ENCODE results near the gene FHL1. TPM values are rescaled to one million over a fixed set of nuclear protein-coding genes. Genes with fewer than 3 reads are reported as not detected.

FHL1 gene
- total RNA-seq, 2 experiments from 2014 or later, result 13.4 to 19.2 TPM

- Mint-ChIP-seq H3K27ac (no peak overlapping the region), H3K36me3 (no peaks in the 10 kb centered on the region), H3K4me1 (peaks cover 20% of the 10 kb centered on the region), H3K9me3 (no peaks in the 10 kb centered on the region), H3K27me3 (no peaks in the 10 kb centered on the region), H3K4me3 (no peak overlapping the region)
- no peak for DNase-seq
- no peak for ATAC-seq (ENCODE audit: low read depth)
- POLR2A ChIA-PET, result no interaction called here
Measured at GRCh38 chrX:136198678-136199243, 51.4 kb downstream of the FHL1 start.

GRCh38 chrX:136199365-136199764 is 52.0 kb downstream of the FHL1 start:
- H3K4me3 Mint-ChIP-seq, result no peak overlapping the region
- DNase-seq, result no peak
- POLR2A ChIA-PET, result no interaction called here

GRCh38 chrX:136200466-136200865 is 53.1 kb downstream of the FHL1 start:
- no peak overlapping the region for H3K4me3 Mint-ChIP-seq
- H3K27me3 Mint-ChIP-seq, result no peaks in the 10 kb centered on the region
- peak; percentile 68 for ATAC-seq (ENCODE audit: low read depth)
- no peaks in the 10 kb centered on the region for H3K9me3 Mint-ChIP-seq
- POLR2A ChIA-PET, result no interaction called here
- no peak overlapping the region for H3K27ac Mint-ChIP-seq
- H3K4me1 Mint-ChIP-seq, result peaks cover 23% of the 10 kb centered on the region
- DNase-seq, result no peak
- H3K36me3 Mint-ChIP-seq, result no peaks in the 10 kb centered on the region

More at GRCh38 chrX:136199365-136199764, 52.0 kb downstream of the FHL1 start:
- H3K36me3 Mint-ChIP-seq, result no peaks in the 10 kb centered on the region
- peaks cover 16% of the 10 kb centered on the region for H3K4me1 Mint-ChIP-seq
- no peak for ATAC-seq (ENCODE audit: low read depth)
- no peak overlapping the region for H3K27ac Mint-ChIP-seq
- no peaks in the 10 kb centered on the region for H3K9me3 Mint-ChIP-seq
- H3K27me3 Mint-ChIP-seq, result no peaks in the 10 kb centered on the region

GRCh38 chrX:136201601-136202000 is 54.3 kb downstream of the FHL1 start:
- peaks cover 23% of the 10 kb centered on the region for H3K4me1 Mint-ChIP-seq
- no peak for ATAC-seq (ENCODE audit: low read depth)
- no peak for DNase-seq

GRCh38 chrX:136202889-136203288 is 55.6 kb downstream of the FHL1 start:
- no peaks in the 10 kb centered on the region for H3K27me3 Mint-ChIP-seq
- H3K9me3 Mint-ChIP-seq, result no peaks in the 10 kb centered on the region
- no peak overlapping the region for H3K27ac Mint-ChIP-seq
- DNase-seq (no peak), ATAC-seq (ENCODE audit: low read depth) (no peak)
- POLR2A ChIA-PET, result no interaction called here
- no peak overlapping the region for H3K4me3 Mint-ChIP-seq
- peaks cover 23% of the 10 kb centered on the region for H3K4me1 Mint-ChIP-seq
- H3K36me3 Mint-ChIP-seq, result no peaks in the 10 kb centered on the region

More at GRCh38 chrX:136201601-136202000, 54.3 kb downstream of the FHL1 start:
- no peaks in the 10 kb centered on the region for H3K9me3 Mint-ChIP-seq
- H3K36me3 Mint-ChIP-seq, result no peaks in the 10 kb centered on the region
- no peak overlapping the region for H3K27ac Mint-ChIP-seq
- H3K4me3 Mint-ChIP-seq, result no peak overlapping the region
- POLR2A ChIA-PET, result no interaction called here
- H3K27me3 Mint-ChIP-seq, result no peaks in the 10 kb centered on the region

- no peaks in the 10 kb centered on the region for H3K9me3 Mint-ChIP-seq
- peaks cover 23% of the 10 kb centered on the region for H3K4me1 Mint-ChIP-seq
- no peaks in the 10 kb centered on the region for H3K36me3 Mint-ChIP-seq
- DNase-seq (no peak), ATAC-seq (ENCODE audit: low read depth) (peak; percentile 53)
- no peaks in the 10 kb centered on the region for H3K27me3 Mint-ChIP-seq
- H3K4me3 Mint-ChIP-seq, result no peak overlapping the region
- H3K27ac Mint-ChIP-seq, result no peak overlapping the region
- POLR2A ChIA-PET, result no interaction called here
Measured at GRCh38 chrX:136203438-136203837, 56.1 kb downstream of the FHL1 start.

- POLR2A ChIA-PET, result interaction anchor here (0.6 kb wide), 1 partner anchor 422 kb away, joined by 8 read pairs; no protein-coding TSS in a partner anchor
- no peak overlapping the region for H3K27ac Mint-ChIP-seq
- H3K36me3 Mint-ChIP-seq, result no peaks in the 10 kb centered on the region
- no peak overlapping the region for H3K4me3 Mint-ChIP-seq
- peaks cover 21% of the 10 kb centered on the region for H3K4me1 Mint-ChIP-seq
- no peak for ATAC-seq (ENCODE audit: low read depth)
- H3K27me3 Mint-ChIP-seq, result no peaks in the 10 kb centered on the region
- DNase-seq, result no peak
- no peaks in the 10 kb centered on the region for H3K9me3 Mint-ChIP-seq
Measured at GRCh38 chrX:136203951-136204350, 56.6 kb downstream of the FHL1 start.

- H3K4me3 Mint-ChIP-seq, result no peak overlapping the region
- H3K27ac Mint-ChIP-seq, result peak overlapping the region; percentile 34
- ATAC-seq (ENCODE audit: low read depth), result peak; percentile 32
- peaks cover 21% of the 10 kb centered on the region for H3K4me1 Mint-ChIP-seq
- POLR2A ChIA-PET, result interaction anchor here (0.6 kb wide), 1 partner anchor 422 kb away, joined by 8 read pairs; no protein-coding TSS in a partner anchor
- no peak for DNase-seq
- H3K27me3 Mint-ChIP-seq, result no peaks in the 10 kb centered on the region
- no peaks in the 10 kb centered on the region for H3K36me3 Mint-ChIP-seq
- H3K9me3 Mint-ChIP-seq, result no peaks in the 10 kb centered on the region
Measured at GRCh38 chrX:136204571-136204970, 57.2 kb downstream of the FHL1 start.

GRCh38 chrX:136205882-136206380 is 58.6 kb downstream of the FHL1 start:
- Mint-ChIP-seq H3K9me3 (no peaks in the 10 kb centered on the region), H3K4me3 (no peak overlapping the region), H3K36me3 (no peaks in the 10 kb centered on the region), H3K27me3 (no peaks in the 10 kb centered on the region), H3K4me1 (peaks cover 19% of the 10 kb centered on the region), H3K27ac (no peak overlapping the region)
- no peak for ATAC-seq (ENCODE audit: low read depth)
- POLR2A ChIA-PET, result no interaction called here
- no peak for DNase-seq

GRCh38 chrX:136206916-136207315 is 59.6 kb downstream of the FHL1 start:
- Mint-ChIP-seq H3K4me3 (no peak overlapping the region), H3K4me1 (peaks cover 19% of the 10 kb centered on the region), H3K9me3 (no peaks in the 10 kb centered on the region), H3K36me3 (no peaks in the 10 kb centered on the region), H3K27ac (no peak overlapping the region), H3K27me3 (no peaks in the 10 kb centered on the region)
- no peak for ATAC-seq (ENCODE audit: low read depth)
- no peak for DNase-seq
- POLR2A ChIA-PET, result no interaction called here

GRCh38 chrX:136207546-136207945 is 60.2 kb downstream of the FHL1 start:
- ATAC-seq (ENCODE audit: low read depth), result no peak
- no peak overlapping the region for H3K27ac Mint-ChIP-seq
- no peak overlapping the region for H3K4me3 Mint-ChIP-seq
- H3K9me3 Mint-ChIP-seq, result no peaks in the 10 kb centered on the region
- no peaks in the 10 kb centered on the region for H3K36me3 Mint-ChIP-seq
- H3K27me3 Mint-ChIP-seq, result no peaks in the 10 kb centered on the region
- POLR2A ChIA-PET, result no interaction called here
- no peak for DNase-seq
- peaks cover 19% of the 10 kb centered on the region for H3K4me1 Mint-ChIP-seq

GRCh38 chrX:136209016-136209738 is 61.8 kb downstream of the FHL1 start:
- H3K9me3 Mint-ChIP-seq, result no peaks in the 10 kb centered on the region
- H3K27me3 Mint-ChIP-seq, result no peaks in the 10 kb centered on the region
- no peak overlapping the region for H3K4me3 Mint-ChIP-seq
- ATAC-seq (ENCODE audit: low read depth) (peak; percentile 52), DNase-seq (no peak)
- no peaks in the 10 kb centered on the region for H3K36me3 Mint-ChIP-seq
- H3K27ac Mint-ChIP-seq, result no peak overlapping the region
- POLR2A ChIA-PET, result no interaction called here
- peaks cover 9% of the 10 kb centered on the region for H3K4me1 Mint-ChIP-seq

GRCh38 chrX:136209751-136210150 is 62.4 kb downstream of the FHL1 start:
- no peak overlapping the region for H3K4me3 Mint-ChIP-seq
- H3K27ac Mint-ChIP-seq, result no peak overlapping the region
- no peaks in the 10 kb centered on the region for H3K36me3 Mint-ChIP-seq
- H3K27me3 Mint-ChIP-seq, result no peaks in the 10 kb centered on the region
- POLR2A ChIA-PET, result no interaction called here
- DNase-seq (no peak), ATAC-seq (ENCODE audit: low read depth) (no peak)
- peaks cover 5% of the 10 kb centered on the region for H3K4me1 Mint-ChIP-seq
- H3K9me3 Mint-ChIP-seq, result no peaks in the 10 kb centered on the region

GRCh38 chrX:136210243-136210642 is 62.9 kb downstream of the FHL1 start:
- Mint-ChIP-seq H3K4me3 (no peak overlapping the region), H3K27me3 (no peaks in the 10 kb centered on the region), H3K9me3 (no peaks in the 10 kb centered on the region), H3K4me1 (peaks cover 1% of the 10 kb centered on the region), H3K27ac (no peak overlapping the region), H3K36me3 (no peaks in the 10 kb centered on the region)
- POLR2A ChIA-PET, result no interaction called here
- ATAC-seq (ENCODE audit: low read depth), result no peak
- no peak for DNase-seq
